Ovary (tissue), 3 donors: Measurements from ENCODE around the gene TESK2.

Source experiments
- POLR2A ChIP-seq: fragments of 450-650 bp; IDR thresholded peaks from one replicate; pipeline ENCODE4 v1.6.1; 2017; ENCODE audit warnings: antibody characterized with exemption, mild to moderate bottlenecking, moderate library complexity
- TF ChIP-seq, protein P1 (sequence below), 3 donors: fragments of 450-650 bp in 2 of 3; fragments of 200-600 bp in 1 of 3; IDR thresholded peaks; one replicate each; pipeline versions ENCODE4 v1.5.1 to v1.8.0; 2016 to 2022; ENCODE audit warnings: antibody characterized with exemption in 3 of 3, mild to moderate bottlenecking in 1 of 3
- donor health status: DM: no; HTN: no; CAD: no.

DNA sequence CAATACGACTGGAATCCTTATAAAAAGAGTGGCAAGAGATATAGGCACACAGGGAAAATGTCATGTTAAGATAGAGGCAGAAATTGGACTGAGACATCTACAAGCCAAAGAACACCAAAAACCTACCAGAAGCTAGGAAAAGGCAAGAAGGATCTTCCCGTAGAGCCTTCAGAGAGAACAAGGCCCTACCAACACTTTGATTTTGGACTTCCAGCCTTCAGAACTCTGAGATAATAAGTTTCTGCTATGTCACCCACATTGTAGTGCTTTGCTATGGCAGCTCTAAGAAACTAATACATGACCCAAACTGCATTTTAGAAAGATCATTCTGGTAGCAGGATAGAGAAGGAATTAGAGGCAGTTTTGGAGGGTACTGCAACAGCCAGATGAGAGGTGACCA, 126.7 kb downstream of the TESK2 start:
- no peak for TF ChIP-seq POLR2A
- TF ChIP-seq, protein P1, sequence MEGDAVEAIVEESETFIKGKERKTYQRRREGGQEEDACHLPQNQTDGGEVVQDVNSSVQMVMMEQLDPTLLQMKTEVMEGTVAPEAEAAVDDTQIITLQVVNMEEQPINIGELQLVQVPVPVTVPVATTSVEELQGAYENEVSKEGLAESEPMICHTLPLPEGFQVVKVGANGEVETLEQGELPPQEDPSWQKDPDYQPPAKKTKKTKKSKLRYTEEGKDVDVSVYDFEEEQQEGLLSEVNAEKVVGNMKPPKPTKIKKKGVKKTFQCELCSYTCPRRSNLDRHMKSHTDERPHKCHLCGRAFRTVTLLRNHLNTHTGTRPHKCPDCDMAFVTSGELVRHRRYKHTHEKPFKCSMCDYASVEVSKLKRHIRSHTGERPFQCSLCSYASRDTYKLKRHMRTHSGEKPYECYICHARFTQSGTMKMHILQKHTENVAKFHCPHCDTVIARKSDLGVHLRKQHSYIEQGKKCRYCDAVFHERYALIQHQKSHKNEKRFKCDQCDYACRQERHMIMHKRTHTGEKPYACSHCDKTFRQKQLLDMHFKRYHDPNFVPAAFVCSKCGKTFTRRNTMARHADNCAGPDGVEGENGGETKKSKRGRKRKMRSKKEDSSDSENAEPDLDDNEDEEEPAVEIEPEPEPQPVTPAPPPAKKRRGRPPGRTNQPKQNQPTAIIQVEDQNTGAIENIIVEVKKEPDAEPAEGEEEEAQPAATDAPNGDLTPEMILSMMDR (IDR thresholded peaks at IDR 0.05), result no peak
